ENCODE results near the gene CLASP1.

The CLASP1 gene

GRCh38 chr2:121513597-121514333, 135.5 kb downstream of the CLASP1 start:
- in situ Hi-C loops (cut with MboI; ENCODE audit: low pct_unique_long_range_greater_than_20kb, low sequenced_read_pairs, unreplicated experiment) = no loop called here
- no peak for DNase-seq (ENCODE audit: low spot score)

GRCh38 chr2:121510857-121511256, 138.4 kb downstream of the CLASP1 start:
- in situ Hi-C loops (cut with MboI; ENCODE audit: low pct_unique_long_range_greater_than_20kb, low sequenced_read_pairs, unreplicated experiment) = no loop called here
- DNase-seq (ENCODE audit: low spot score) = no peak
- TF ChIP-seq, protein P1, sequence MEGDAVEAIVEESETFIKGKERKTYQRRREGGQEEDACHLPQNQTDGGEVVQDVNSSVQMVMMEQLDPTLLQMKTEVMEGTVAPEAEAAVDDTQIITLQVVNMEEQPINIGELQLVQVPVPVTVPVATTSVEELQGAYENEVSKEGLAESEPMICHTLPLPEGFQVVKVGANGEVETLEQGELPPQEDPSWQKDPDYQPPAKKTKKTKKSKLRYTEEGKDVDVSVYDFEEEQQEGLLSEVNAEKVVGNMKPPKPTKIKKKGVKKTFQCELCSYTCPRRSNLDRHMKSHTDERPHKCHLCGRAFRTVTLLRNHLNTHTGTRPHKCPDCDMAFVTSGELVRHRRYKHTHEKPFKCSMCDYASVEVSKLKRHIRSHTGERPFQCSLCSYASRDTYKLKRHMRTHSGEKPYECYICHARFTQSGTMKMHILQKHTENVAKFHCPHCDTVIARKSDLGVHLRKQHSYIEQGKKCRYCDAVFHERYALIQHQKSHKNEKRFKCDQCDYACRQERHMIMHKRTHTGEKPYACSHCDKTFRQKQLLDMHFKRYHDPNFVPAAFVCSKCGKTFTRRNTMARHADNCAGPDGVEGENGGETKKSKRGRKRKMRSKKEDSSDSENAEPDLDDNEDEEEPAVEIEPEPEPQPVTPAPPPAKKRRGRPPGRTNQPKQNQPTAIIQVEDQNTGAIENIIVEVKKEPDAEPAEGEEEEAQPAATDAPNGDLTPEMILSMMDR (IDR thresholded peaks at IDR 0.05; ENCODE audit: extremely low read depth, insufficient read depth, missing control alignments) = no peak

More at GRCh38 chr2:121513597-121514333, 135.5 kb downstream of the CLASP1 start:
- TF ChIP-seq, protein P1 (IDR thresholded peaks at IDR 0.05; ENCODE audit: extremely low read depth, insufficient read depth, missing control alignments) = no peak

DNA sequence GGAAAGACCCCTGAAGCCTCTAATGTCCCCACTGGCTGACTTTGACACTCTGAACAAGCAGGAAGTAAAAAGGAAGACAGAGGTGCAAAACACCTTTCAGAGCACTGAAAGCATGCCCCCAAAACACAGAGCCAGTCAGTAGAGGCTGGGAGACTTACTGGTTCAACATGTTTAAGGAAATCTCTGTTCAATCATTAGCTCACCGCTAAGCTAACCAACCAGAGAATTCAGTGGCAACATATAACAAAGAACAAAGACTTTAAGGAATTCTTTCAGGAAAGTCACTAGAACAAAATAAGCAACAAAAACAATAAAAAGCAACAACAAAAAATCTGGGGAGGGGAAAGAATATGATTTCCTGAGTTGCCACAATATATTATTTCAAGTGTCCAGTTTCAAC, 142.6 kb downstream of the CLASP1 start:
- in situ Hi-C loops (cut with MboI; ENCODE audit: low pct_unique_long_range_greater_than_20kb, low sequenced_read_pairs, unreplicated experiment) = no loop called here
- DNase-seq (ENCODE audit: low spot score) = no peak
- TF ChIP-seq, protein P1 (IDR thresholded peaks at IDR 0.05; ENCODE audit: extremely low read depth, insufficient read depth, missing control alignments) = no peak

- DNase-seq (ENCODE audit: low spot score) = no peak
- in situ Hi-C loops (cut with MboI; ENCODE audit: low pct_unique_long_range_greater_than_20kb, low sequenced_read_pairs, unreplicated experiment) = no loop called here
- TF ChIP-seq, protein P1 (IDR thresholded peaks at IDR 0.05; ENCODE audit: extremely low read depth, insufficient read depth, missing control alignments) = no peak
Observed at GRCh38 chr2:121505986-121506586, 143.2 kb downstream of the CLASP1 start.

DNA sequence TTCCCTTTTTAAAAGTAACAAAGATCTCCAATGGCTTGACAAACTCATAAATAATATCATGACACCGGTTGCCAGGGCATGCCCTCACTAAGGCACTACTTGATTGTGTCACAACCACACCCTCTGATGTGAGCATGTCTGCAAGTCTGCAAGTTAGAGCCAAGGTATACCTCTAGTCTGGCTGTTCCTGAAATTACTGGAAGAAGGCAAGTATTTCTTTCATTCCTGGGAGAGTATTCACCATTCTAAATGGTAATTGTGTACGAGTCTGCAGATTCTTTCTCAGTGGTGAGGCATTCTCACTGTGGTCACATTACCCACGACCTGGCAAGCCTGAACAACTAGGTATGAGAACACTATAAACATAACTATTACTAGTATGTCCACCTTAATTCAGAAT, 144.3 kb downstream of the CLASP1 start:
- TF ChIP-seq, protein P1 (IDR thresholded peaks at IDR 0.05; ENCODE audit: extremely low read depth, insufficient read depth, missing control alignments) = no peak
- in situ Hi-C loops (cut with MboI; ENCODE audit: low pct_unique_long_range_greater_than_20kb, low sequenced_read_pairs, unreplicated experiment) = no loop called here
- no peak for DNase-seq (ENCODE audit: low spot score)

- TF ChIP-seq, protein P1 (IDR thresholded peaks at IDR 0.05; ENCODE audit: extremely low read depth, insufficient read depth, missing control alignments) = no peak
- in situ Hi-C loops (cut with MboI; ENCODE audit: low pct_unique_long_range_greater_than_20kb, low sequenced_read_pairs, unreplicated experiment) = no loop called here
- DNase-seq (ENCODE audit: low spot score) = no peak
Observed at GRCh38 chr2:121504316-121504715, 144.9 kb downstream of the CLASP1 start.
